Ecto neural progenitor cell (in vitro differentiated cells): ENCODE results near the gene ZMIZ2.
"Not testable (repeated sequence)": the region's sequence is repeated elsewhere in the genome, so short reads cannot be mapped to it uniquely, and the experiment has no call there.

Experiments
- DNase-seq: peaks from one replicate; pipeline ENCODE4 v3.0.0-alpha.2; 2018; ENCODE audit warnings: low spot score

Gene ZMIZ2

DNA sequence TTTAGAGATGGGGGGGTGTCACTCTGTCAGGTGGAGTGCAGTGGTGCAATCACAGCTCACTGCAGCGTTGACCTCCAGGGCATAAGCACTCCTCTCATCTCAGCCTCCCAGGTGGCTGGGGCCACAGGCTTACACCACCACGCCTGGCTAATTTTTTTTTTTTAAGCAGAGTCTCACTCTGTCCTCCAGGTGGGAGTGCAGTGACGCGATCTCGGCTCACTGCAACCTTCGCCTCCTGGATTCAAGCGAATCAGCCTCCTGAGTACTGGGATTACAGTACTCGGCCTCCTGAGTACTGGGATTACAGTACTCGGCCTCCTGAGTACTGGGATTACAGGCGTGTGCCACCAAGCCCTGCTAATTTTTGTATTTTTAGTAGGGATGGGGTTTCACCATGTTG lies 24.2 kb downstream of the ZMIZ2 start:
- no peak for DNase-seq

DNA sequence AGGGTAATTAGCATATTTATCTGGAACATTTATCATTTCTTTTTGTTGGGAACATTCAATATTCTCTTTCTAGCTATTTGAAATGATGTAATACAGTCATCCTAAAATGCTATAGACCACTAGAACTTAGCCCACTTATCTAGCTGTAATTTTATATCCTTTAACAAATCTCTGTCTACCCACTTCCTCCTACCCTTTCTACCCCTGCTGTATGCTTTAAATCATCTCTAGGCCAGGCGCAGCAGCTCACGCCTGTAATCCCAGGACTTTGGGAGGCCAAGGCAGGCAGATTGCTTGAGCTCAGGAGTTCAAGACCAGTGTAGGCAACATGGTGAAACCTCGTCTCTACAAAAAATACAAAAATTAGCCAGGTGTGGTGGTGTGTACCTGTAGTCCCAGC lies 25.8 kb downstream of the ZMIZ2 start:
- not testable (repeated sequence) for DNase-seq

DNA sequence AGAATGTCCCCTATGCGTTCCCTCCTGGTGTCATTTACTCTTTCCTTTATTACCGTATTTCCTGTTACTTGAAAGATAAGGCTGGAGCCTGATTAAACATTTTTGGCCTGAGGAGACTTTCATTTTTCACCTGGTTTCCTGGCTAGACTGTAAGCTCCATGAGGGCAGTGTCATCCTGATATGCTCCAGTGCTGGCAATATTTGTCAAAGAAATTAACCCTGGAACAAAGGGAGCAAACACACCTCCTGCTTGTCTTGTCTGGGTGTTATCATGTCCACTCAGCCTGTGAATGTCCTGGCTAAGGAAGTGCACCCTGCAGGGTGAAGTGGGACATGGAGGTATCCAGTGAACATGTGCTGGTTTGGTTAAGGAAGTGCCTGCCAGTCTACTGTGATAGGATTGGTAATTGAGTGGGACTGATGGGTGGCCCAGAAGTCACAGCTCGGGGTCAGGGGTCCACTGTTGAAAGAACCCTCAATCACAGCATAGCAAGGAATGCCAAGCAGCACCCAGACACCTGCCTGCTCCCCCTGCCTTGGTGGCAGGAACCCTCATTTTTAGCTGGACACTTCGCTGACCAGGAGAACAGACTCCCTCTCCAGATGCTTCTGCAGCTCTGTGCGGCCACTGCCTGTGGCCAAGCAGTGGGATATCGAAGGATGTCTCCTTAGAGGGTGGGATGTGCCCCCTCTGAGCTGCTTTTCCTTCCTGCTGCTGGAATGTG lies 26.9 kb downstream of the ZMIZ2 start:
- no peak for DNase-seq

DNA sequence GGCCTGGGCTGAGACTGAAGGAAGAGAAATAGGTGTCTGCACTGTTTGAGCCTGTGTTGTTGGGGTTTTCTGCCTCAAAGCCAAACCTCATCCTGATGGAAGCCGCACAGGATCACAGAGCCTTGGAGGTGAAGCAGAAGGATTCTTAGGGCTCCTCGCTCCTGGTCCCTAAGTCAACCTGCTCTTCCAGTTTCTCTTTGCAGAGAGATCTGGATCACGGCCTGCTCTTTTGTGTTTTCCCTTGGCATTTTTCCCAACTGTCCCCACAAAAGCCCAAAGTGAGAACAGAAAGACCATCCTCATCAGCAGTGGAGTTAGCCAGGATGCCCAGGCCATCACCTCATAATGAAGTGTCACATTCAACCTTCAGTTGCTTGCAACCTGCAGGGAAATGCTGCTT lies 27.6 kb downstream of the ZMIZ2 start:
- DNase-seq: no peak

DNA sequence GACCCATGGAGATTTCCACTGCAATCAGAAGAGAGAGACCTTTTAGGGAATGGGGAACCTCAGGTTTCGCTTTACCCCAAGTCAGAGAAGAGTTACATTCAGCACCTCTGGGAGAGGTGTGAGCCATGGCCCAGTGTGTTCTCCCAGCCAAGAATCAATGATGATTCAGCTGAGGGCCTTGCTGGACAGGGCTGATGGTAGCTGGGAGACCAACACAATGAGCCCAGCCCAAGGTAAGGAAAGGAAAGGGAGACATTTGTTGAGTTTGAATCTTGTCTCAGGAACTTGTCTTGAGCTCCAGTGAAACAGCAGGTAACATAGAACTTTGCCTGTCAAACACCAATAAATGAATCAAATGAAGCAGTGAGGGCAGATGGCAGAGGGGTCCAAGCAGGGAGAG lies 33.8 kb downstream of the ZMIZ2 start:
- DNase-seq: no peak

DNA sequence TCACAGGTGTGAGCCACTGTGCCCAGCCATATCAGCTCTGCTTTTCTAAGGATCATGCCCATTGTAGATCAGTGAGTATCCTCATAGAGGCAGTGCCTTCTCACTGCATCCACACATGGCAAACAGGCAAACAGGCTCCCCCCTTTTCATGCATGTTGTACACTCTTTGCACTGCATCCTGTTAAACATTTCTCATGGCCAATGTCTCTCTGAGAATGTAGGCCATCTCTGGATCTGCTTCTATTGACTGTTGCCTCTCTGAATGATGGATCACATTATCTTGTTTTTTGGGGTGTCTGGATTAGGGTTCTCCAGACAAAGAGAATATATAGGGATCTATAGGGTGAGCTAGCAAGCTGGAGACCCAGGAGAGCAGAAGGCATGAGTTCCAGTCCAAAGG lies 34.8 kb downstream of the ZMIZ2 start:
- DNase-seq: no peak

DNA sequence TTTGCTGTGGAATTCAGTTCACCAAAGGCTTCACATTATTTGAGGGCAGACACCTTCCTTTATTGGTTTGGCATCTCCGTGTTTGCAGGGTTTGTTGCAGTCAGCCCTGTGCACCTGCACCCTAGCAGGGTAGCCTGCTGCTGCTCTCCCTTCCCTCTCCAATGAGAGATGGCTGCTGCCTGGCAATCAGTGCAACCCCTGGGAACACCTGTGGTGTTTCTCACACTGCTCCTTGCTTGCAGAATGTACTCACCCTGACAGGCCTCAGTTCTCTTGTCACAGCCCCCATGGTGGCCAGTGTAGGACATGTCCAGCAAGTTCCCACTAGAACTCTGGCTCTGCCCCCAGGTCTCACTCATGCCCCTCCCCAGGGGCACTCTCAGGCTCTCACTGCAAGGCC lies 35.7 kb downstream of the ZMIZ2 start:
- DNase-seq: no peak

DNA sequence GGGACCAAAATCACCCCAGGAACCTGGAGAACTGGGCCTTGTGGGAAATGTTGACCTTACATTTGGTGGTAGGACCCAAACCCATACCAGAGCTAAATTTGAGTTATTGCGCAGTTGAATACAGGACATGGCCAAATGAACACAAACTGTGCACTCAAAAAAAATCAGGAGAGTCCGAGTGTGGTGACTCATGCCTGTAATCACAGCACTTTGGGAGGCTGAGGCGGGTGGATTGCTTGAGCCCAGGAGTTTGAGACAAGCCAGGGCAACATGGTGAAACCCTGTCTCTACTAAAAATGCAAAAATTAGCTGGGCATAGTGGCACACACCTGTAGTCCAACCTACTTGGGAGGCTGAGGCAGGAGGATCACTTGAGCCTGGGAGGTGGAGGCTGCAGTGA lies 36.6 kb downstream of the ZMIZ2 start:
- DNase-seq: not testable (repeated sequence)

DNA sequence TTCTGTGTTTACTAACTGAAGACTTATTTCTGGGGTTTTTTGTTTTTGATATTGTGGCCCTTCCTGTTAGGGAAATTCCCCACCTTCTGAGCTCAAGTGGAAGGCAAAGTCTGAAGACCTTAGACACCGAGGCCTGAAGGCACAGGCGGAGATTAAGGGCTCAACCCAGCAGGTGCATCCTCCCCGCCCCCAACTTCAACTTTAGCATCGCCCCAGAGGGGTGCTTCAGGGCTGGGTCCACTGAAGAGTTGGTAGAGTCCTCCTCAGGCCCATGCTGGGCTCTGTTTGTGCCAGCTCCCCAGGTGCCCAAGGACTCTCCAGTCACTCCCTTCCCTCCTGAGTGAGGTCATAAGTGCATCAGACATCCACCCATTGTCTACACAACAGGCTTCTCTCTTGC lies 38.4 kb downstream of the ZMIZ2 start:
- DNase-seq: no peak

DNA sequence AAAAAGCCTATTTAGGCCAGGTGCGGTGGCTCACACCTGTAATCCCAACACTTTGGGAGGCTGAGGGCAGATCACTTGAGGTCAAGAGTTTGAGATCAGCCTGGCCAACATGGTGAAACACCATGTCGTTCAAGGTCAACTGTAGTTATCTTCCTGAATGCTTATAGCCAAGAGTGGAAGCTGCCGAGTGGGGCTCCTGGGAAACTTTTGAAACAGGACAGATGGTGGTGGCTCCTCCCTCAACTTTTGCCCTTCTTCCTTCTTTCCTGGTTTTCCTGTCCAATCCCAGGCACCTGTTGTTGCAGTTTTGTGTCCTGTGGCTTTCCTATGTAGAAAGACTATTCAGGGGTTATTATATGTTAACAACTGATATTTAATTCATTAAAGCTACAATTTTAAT lies 39.1 kb downstream of the ZMIZ2 start:
- no peak for DNase-seq

DNA sequence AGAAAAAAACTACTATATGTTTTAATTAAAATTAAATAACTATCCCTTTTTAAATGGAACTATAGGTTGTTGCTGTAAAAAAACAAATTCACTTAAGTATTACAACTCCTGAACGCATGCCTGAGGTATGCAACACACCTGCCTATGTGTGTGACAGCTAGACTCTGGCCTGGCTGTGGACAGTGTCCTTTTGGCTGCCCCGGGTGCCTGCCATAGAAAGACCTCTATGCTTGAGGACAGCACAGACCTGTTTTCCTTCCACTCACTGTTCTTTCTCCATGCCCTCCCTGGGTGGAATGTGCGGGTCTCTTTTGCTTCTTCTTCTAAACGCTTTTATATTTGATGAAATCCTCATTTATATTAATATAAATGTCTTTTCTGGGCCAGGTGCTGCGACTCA lies 41.3 kb downstream of the ZMIZ2 start:
- no peak for DNase-seq

DNA sequence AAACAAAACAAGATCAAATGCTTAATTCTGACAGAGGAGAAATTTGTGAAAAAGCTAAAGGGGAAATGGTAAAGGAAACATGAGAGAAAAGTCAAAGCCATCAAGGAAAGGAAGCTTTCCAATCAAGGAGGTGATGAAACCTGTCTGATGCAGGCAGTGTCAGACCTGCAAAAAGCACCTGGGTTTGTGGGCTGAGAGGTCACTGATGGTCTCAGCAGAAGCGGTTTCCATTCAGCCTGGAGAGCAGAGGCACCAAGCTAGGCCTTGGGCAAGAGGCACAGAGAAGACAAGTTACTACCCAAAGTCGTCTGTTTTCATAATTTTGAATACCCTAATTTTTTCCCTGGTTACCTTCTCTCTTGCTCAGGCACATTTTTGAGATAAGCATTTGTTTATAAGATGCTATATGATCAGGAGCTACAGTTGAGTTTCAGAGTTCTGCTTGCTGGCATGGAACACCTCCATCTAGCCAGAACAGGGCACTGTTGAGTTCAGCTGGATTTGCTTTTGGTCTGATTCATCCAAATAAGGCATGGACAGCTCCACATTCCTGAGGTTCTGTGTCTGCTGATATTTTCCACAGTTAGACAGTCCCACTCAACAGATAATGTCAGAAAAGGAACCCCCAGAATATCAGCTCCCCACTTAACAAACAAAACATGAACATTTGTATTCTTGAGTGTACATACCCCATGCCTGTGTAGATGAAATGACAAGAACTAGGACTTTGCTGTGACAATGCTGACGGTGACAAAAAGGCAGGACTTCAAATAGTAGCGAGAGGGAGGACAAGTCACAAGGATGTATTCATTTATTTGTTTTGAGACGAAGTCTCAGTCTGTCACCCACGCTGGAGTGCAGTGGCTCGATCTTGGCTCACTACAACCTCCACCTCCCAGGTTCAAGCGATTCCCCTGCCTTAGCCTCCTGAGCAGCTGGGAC lies 42.9 kb downstream of the ZMIZ2 start:
- no peak for DNase-seq

DNA sequence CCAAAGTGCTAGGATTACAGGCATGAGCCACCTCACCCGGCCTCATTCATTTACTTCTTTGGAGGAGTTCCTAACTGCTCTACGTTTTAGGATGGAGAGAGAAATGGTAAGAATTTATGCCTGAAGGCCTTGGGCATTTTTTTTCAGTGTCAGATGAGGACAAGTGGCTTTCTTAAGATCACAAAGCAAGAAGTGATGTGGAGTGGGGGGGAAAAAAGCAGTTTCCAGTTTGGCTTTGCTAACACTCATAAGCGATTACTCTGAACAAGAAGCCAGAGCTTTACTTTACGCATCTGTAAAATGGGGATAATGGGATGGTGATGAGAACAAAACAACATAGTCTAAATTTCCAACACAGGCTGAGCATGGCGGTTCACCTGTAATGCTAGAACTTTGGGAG lies 45.3 kb downstream of the ZMIZ2 start:
- DNase-seq: no peak

DNA sequence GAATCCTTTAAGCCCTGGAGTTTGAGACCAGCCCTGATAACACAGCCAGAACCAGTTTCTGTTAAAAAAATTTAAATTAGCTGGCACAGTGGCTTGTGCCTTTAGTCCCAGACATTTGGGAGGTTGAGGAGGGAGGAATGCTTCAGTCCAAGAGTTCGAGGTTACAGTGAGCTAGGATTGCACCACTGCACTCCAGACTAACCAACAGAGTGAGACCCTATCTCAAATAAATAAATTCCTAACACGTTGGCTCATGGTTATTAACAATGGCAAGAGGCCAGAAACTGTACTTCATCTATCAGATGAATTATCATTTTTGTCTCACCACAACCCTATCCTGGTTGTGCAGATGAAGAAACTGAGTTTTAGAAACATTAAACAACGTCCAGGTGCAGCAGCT lies 45.7 kb downstream of the ZMIZ2 start:
- DNase-seq: no peak

DNA sequence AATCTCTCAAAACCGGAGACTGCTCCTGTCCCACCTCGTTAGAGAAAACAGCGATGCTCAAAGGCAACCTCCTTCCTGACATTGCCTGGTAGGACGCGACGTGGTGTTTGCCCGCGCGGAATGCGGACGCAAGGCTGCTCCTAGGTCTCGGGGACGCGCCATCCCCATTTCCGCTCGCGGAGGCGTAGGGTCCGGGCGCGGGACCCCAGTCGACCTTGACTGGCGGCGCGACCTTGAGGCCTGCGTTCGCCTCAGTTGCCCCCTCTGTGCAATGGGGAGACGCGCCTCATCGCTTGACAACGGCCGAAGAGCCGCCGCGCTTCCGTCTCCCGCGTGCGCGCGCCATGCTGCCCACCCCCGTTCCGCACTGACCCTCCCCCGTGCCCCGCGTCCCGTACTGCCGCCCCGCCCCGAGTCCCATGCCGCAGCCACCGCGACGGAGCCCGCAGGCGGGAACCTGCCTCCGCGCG lies 47.4 kb downstream of the ZMIZ2 start:
- no peak for DNase-seq

DNA sequence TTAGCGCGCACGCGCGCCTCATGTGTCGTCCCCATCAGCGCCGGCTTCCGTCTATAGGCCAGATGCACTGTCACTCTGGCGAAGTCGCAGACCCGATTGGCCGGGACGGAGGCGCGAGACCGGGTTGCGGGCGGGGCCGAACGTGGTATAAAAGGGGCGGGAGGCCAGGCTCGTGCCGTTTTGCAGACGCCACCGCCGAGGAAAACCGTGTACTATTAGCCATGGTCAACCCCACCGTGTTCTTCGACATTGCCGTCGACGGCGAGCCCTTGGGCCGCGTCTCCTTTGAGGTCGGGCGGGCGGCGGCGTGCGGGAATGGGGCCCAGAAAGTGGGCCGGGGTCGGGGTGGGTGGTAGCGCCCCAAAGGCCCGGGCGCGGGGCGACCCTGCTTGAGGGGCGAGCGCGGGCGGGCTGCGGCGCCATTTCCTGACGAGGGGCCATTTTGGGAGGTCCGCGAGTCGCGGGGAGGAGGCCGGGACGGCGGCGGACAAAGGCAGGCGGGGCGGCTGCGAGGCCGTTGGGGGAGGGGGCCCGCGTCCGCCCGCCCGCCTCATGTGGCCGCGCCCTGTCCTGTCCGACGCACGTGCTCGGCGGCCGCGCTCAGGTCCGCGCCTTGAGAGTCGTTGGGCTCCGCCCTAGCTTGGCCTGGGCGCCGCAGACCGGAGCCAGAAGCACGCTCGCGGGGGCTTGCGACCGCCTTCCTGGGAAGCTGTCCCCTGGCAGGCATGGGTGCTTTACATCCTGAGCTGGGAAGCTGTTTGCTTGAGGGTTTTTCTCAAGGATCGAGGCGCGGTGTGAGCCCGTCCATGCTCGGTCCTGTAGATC lies 48.1 kb downstream of the ZMIZ2 start, which contains the start of gene PPIA:
Gene PPIA, plus strand, starts transcription at position 178 of the 825 bp plus-strand sequence. Its CDS starts 44 bp downstream, at position 222.
- peak; percentile 99 for DNase-seq

DNA sequence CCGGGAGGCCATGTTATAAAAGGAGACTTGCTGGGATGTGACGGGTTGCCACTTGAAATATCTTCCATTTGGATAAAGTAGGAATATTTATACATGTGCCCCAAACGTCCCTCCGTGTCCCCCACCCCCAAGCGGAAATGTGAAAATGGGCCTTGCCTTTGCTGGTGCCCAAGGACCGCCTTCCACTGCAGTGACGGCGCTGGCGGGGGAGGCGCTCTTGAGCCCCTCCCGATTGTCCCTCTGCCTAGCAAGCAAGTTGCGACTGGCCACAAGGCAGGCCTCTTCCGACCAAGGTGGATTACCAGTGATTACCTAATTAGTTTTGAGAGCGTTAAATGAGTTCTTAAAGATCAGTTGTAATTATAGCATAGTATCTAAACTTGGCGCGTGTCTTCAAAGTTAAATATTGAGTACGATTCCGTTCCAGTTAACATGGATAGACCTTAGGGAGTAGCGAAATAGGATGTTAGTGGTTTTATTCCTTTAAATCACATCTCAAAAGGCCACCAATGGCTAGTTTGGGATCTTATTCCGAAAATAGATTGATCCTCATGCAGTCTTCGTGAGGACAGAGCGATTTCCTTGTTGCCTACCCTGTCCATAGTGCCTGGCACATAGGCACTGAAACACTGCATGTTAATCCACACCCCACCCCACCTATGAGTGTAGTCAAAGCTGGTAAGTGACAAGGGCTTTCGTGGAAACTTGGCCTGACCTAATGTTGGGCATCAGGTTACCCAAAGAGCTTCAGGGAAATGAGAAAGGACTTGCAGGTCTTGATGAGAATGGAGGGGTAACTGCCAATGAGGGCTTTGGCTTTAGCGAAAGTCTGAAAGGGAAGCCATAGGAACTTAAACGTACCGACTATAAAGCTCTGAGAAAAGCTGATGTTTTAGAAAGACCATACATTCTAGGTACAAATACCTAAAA lies 48.9 kb downstream of the ZMIZ2 start:
- DNase-seq: peak; percentile 86

DNA sequence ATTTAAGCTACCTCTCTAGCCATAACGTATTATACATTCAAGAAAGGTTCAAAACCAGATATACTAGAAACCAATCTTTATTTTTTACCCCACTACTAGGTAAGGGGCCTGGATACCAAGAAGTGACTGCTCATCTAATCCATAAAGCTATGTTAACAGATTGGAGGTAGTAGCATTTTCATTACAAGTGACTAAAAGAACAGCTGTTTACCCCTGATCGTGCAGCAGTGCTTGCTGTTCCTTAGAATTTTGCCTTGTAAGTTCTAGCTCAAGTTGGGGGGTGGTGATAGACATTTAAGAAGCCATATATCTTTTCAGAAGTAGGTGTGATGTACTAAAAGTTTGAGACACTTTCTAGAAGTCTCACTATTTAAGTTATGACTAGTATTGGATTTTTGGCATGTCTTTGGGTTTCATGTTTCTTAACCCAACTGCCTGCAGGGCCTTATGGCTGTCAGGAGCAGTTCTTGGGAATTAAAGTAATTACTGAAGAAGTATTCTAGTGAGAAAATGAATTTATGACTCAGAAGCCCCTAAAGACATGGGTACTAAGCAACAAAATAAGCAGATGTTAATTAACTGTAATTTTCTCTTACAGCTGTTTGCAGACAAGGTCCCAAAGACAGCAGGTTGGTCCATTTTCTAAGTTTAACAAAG lies 50.1 kb downstream of the ZMIZ2 start:
- no peak for DNase-seq

DNA sequence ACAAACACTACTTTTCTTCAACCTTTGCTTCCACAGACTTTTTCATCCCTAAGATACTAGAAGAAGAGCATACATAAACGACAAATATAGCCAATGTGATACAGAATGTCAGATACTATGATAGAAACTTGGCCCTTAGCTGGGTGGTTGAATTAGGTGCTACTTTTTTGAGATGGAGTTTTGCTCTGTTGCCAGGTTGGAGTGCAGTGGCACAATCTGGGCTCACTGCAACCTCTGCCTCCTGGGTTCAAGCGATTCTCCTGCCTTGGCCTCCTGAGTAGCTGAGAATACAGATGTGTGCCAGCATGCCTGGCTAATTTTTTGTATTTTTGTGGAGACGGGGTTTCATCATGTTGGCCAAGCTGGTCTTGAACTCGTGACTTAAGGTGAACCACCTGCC lies 51.3 kb downstream of the ZMIZ2 start:
- no peak for DNase-seq

DNA sequence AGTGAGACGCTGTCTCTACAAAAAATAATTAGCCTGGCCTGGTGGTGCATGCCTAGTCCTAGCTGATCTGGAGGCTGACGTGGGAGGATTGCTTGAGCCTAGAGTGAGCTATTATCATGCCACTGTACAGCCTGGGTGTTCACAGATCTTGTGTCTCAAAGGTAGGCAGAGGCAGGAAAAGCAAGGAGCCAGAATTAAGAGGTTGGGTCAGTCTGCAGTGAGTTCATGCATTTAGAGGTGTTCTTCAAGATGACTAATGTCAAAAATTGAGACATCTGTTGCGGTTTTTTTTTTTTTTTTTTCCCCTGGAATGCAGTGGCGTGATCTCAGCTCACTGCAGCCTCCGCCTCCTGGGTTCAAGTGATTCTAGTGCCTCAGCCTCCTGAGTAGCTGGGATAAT lies 53.2 kb downstream of the ZMIZ2 start:
- no peak for DNase-seq
